Neural cell (in vitro differentiated cells): ENCODE results near the gene PATL2.

Experiments
- POLR2AphosphoS5 ChIP-seq: IDR thresholded peaks from 2 replicates; pipeline ENCODE4 v1.6.1; 2012
- TF ChIP-seq, protein P1 (sequence below): fragments of 450-650 bp; IDR thresholded peaks from 2 replicates; pipeline ENCODE4 v1.5.1; 2014; ENCODE audit warnings: antibody characterized with exemption, mild to moderate bottlenecking, moderate library complexity; ENCODE audit not compliant: poor library complexity, severe bottlenecking

DNA sequence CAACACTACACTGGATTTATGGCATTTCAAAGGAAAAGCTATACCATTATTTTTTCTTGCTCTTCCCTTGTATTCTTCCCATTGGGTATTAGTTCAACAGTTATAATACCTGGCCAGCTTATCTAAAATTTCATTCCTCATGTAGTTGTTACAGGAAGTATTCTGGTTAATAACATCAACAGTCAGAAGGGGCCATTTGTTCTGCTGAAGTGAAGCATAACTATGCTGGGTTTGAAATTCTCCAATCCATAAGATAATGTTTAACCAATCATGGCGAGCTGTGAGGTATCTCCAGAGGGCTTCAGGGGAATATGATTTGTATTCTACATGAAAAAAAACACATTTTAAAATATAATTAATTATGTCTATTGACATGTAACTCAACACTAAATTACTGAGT lies 91.0 kb downstream of the PATL2 start:
- TF ChIP-seq, protein P1, sequence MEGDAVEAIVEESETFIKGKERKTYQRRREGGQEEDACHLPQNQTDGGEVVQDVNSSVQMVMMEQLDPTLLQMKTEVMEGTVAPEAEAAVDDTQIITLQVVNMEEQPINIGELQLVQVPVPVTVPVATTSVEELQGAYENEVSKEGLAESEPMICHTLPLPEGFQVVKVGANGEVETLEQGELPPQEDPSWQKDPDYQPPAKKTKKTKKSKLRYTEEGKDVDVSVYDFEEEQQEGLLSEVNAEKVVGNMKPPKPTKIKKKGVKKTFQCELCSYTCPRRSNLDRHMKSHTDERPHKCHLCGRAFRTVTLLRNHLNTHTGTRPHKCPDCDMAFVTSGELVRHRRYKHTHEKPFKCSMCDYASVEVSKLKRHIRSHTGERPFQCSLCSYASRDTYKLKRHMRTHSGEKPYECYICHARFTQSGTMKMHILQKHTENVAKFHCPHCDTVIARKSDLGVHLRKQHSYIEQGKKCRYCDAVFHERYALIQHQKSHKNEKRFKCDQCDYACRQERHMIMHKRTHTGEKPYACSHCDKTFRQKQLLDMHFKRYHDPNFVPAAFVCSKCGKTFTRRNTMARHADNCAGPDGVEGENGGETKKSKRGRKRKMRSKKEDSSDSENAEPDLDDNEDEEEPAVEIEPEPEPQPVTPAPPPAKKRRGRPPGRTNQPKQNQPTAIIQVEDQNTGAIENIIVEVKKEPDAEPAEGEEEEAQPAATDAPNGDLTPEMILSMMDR = no peak
- no peak for TF ChIP-seq POLR2AphosphoS5
